ENCODE results near the gene SLC12A5. TPM values are rescaled to one million over a fixed set of nuclear protein-coding genes. Genes with fewer than 3 reads are reported as not detected.

SLC12A5 gene
- total RNA-seq: 0.17 TPM in 1 of 2 replicates, not detected in the other

DNA sequence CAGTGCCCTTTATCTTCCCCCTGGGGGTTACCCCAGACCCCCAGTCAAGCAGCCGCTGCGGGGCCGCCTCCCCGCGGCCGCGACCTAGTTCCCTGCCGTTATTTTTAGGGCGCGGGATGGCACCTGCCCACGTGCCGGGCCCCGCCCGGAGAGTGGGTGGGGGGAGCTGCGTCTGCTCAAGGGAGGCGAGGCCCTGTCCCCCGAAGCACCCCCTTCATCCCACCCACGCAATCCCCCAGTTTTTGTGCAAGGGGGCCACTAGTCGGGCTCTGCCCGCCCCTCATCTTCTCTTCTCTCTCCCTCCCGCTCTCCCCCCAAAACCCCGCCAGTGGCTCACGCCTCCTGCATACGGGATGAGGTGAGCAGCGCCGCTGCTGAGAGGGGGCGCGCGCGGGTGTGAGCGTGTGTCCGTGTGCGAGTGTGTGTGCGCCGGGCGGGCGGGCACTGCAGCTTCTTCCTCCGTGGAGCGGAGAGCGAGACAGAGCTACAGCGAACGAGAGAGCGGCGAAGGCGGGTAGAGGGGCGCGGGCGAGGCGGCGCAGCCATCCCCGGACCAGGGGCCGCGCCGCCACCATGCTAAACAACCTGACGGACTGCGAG lies at the start of gene SLC12A5:
Gene SLC12A5 (plus strand): TSS at position 444 of the 600 bp plus-strand sequence. CDS start 130 bp downstream, at position 574.

DNA sequence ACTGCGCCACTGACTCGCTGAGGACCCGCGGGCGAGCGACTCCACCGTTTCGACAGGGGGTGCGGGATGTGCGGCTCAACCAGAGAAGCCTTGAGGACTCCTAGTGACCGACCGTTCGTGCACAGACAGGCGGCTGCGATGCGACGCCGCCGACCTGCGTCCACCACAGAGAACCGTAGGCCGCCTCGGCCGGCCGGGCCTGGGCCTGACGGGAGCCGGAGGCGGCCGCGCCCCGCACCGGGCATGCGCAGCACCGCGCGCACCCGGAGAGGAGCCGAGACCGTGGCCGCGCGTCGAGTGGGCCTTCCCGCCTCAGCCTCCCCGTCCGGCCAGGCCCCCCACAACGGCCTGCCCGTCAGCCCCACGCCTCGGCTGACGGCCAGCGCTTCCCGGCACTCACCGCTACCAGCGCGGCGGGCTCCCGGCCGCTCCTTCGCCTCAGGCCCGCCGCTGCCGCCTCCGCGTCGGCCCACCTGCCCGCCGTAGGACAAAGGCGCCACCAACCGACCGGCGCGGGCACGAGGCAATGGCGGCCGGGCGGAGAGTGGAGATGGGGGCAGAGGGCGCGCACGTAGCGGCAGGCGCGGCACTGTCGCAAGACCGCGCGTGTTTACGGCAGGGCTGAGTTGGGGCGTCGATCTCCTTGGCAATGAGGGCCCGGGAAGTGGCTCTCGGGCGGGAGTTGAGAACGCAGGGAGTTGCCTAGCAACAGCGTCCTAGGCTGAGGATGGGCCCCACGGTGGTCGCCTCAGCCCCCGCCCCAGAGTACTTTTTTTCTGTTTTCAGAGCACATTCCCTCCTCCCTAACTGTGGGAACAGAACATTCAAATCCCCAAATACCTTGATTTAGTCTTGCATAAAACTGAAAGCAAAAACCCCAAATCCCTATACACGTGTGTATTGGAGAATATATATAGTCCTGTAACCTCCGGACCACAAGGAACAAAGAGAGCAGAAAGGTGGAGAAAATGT lies 60.7 kb downstream of the SLC12A5 start, which contains the start of gene NCOA5:
Gene NCOA5 (minus strand): TSS at position 546 of the 972 bp plus-strand sequence. CDS start 10,538 bp downstream, outside the sequence.

Other genes with a start within 250 kb of the SLC12A5 start
- gene WFDC3, start 237.3 kb upstream of the SLC12A5 start, total RNA-seq: 0.33 and 0.58 TPM in 2 replicates
- gene DNTTIP1, start 237.3 kb upstream of the SLC12A5 start, total RNA-seq: 10.6 and 17.5 TPM in 2 replicates
- 3.0 and 27.8 TPM in 2 replicates for gene UBE2C, start 216.6 kb upstream of the SLC12A5 start, total RNA-seq
- gene TNNC2, start 201.9 kb upstream of the SLC12A5 start, total RNA-seq: 1.0 and 2.2 TPM in 2 replicates
- 153 and 201 TPM in 2 replicates for gene SNX21, start 195.4 kb upstream of the SLC12A5 start, total RNA-seq
- gene ACOT8, start 171.8 kb upstream of the SLC12A5 start, total RNA-seq: 42.7 and 44.1 TPM in 2 replicates
- 6.8 and 9.1 TPM in 2 replicates for gene ZSWIM3, start 171.6 kb upstream of the SLC12A5 start, total RNA-seq
- gene ZSWIM1, start 148.0 kb upstream of the SLC12A5 start, total RNA-seq: 3.9 and 7.3 TPM in 2 replicates
- gene SPATA25, start 141.6 kb upstream of the SLC12A5 start, total RNA-seq: 1.5 and 3.5 TPM in 2 replicates
- 6.4 and 13.9 TPM in 2 replicates for gene NEURL2, start 138.0 kb upstream of the SLC12A5 start, total RNA-seq
- gene CTSA, start 137.9 kb upstream of the SLC12A5 start, total RNA-seq: 114 and 252 TPM in 2 replicates
- 39.0 and 162 TPM in 2 replicates for gene PLTP, start 117.1 kb upstream of the SLC12A5 start, total RNA-seq
- gene PCIF1, start 94.5 kb upstream of the SLC12A5 start, total RNA-seq: 10.3 and 16.3 TPM in 2 replicates
- 15.3 and 16.2 TPM in 2 replicates for gene ZNF335, start 57.0 kb upstream of the SLC12A5 start, total RNA-seq
- gene MMP9, start 20.3 kb upstream of the SLC12A5 start, total RNA-seq: not detected in 2 replicates
- gene NCOA5, start 60.7 kb downstream of the SLC12A5 start, total RNA-seq: 7.9 and 9.1 TPM in 2 replicates
- gene CD40, start 89.1 kb downstream of the SLC12A5 start, total RNA-seq: 2.6 and 8.8 TPM in 2 replicates

Data from smooth muscle cell of trachea (primary cell).